ENCODE results near the gene SSH2.

GRCh38 chr17:29698019-29698777 lies 231.8 kb downstream of the SSH2 start:
- TF ChIP-seq CTCF (IDR thresholded peaks at IDR 0.05 in 2 of 3, conservative IDR thresholded peaks at IDR 0.05 in 1 of 3; ENCODE audit: insufficient read depth in 2 of 3, low read depth in 1 of 3, low read length in 3 of 3) (no peak), CEBPZ (IDR thresholded peaks at IDR 0.05; ENCODE audit: borderline replicate concordance, low read depth, low read length) (no peak), POLR2A (conservative IDR thresholded peaks at IDR 0.05) (no peak), TAF1 (IDR thresholded peaks at IDR 0.05; ENCODE audit: control insufficient read depth, extremely low read depth, insufficient read depth, low read length, severe bottlenecking) (no peak), ZBTB1 (CRISPR knock-in tag; IDR thresholded peaks at IDR 0.05; ENCODE audit: borderline replicate concordance, low read depth) (no peak), RFX5 (IDR thresholded peaks at IDR 0.05; ENCODE audit: low read depth, low read length) (no peak), USF2 (CRISPR knock-in tag; IDR thresholded peaks at IDR 0.05) (no peak)
